Measurements from ENCODE around the gene TAF6.

DNA sequence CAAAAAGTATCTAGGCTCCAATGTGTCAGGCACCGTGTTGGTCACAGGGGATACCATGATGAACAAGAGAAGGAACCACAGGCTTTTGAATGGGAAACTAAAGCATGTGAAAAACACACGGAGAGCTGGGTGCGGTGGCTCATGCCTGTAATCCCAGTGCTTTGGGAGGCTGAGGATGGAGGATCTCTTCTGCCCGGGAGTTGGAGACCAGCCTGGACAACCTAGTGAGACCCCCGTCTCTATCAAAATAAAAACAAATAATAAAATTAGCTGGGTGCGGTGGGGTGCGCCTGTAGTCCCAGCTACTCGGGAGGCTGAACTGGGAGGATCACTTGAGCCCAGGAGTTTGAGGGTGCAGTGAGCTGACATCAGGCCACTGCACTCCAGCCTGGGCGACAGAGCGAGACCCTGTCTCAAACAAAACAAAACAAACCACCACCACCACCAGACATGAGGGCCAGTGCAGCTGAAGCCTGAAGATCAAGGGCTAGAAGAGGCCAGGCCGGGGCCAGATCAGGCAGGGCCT lies 31.0 kb downstream of the TAF6 start:
- TF ChIP-seq CTCF (IDR thresholded peaks at IDR 0.05) = no peak
- no peak for TF ChIP-seq EP300 (IDR thresholded peaks at IDR 0.05)
- TF ChIP-seq POLR2AphosphoS5 (IDR thresholded peaks at IDR 0.05) = no peak
- no peak for TF ChIP-seq POLR2A (IDR thresholded peaks at IDR 0.05)
